Activated CD4-positive, alpha-beta memory T cell treated with anti-CD3 and anti-CD28 coated beads for 36 hours (primary cell): ENCODE results near the gene NR2F6. TPM values are rescaled to one million over a fixed set of nuclear protein-coding genes. Genes with fewer than 3 reads are reported as not detected.
"Not testable (repeated sequence)": the region's sequence is repeated elsewhere in the genome, so short reads cannot be mapped to it uniquely, and the experiment has no call there.

ENCODE experiments used
- CTCF ChIA-PET: fragments of 350-600 bp; sonication (Branson Sonifier 250); formaldehyde crosslinking; loops from one replicate; lab custom pipeline; 2021; ENCODE audit warnings: antibody characterized with exemption, inconsistent platforms; lab: Charles Lee
- POLR2A ChIA-PET: fragments of 350-600 bp; sonication (Branson Sonifier 250); formaldehyde crosslinking; loops from one replicate; lab custom pipeline; 2021; ENCODE audit warnings: antibody characterized with exemption; lab: Charles Lee
- DNase-seq: peaks from one replicate; pipeline ENCODE4 v3.0.0-alpha.2; 2020
- H3K27ac Mint-ChIP-seq: one replicate; pipeline ENCODE4 v1.8.0; 2021; ENCODE audit warnings: mixed read lengths
- H3K27me3 Mint-ChIP-seq: one replicate; pipeline ENCODE4 v1.8.0; 2021; ENCODE audit warnings: mixed read lengths
- H3K36me3 Mint-ChIP-seq: one replicate; pipeline ENCODE4 v1.8.0; 2021; ENCODE audit warnings: mixed read lengths
- H3K4me1 Mint-ChIP-seq: one replicate; pipeline ENCODE4 v1.8.0; 2021; ENCODE audit warnings: low read depth, mixed read lengths
- H3K4me3 Mint-ChIP-seq: one replicate; pipeline ENCODE4 v1.8.0; 2021; ENCODE audit warnings: mild to moderate bottlenecking, mixed read lengths
- H3K9me3 Mint-ChIP-seq: one replicate; pipeline ENCODE4 v1.8.0; 2021; ENCODE audit warnings: mixed read lengths
- intact Hi-C: fragments of 100-400 bp; cut with micrococcal nuclease; formaldehyde crosslinking; loops from one replicate; pipeline ENCODE4 v1.15.1; 2023
- total RNA-seq, 2 experiments: library from RNA; stranded (reverse); gene quantifications; one replicate each; pipeline ENCODE4 v1.2.3, GENCODE V29; 2021

The NR2F6 gene
- total RNA-seq, 2 experiments from 2014 or later, result 10.2 to 10.4 TPM

DNA sequence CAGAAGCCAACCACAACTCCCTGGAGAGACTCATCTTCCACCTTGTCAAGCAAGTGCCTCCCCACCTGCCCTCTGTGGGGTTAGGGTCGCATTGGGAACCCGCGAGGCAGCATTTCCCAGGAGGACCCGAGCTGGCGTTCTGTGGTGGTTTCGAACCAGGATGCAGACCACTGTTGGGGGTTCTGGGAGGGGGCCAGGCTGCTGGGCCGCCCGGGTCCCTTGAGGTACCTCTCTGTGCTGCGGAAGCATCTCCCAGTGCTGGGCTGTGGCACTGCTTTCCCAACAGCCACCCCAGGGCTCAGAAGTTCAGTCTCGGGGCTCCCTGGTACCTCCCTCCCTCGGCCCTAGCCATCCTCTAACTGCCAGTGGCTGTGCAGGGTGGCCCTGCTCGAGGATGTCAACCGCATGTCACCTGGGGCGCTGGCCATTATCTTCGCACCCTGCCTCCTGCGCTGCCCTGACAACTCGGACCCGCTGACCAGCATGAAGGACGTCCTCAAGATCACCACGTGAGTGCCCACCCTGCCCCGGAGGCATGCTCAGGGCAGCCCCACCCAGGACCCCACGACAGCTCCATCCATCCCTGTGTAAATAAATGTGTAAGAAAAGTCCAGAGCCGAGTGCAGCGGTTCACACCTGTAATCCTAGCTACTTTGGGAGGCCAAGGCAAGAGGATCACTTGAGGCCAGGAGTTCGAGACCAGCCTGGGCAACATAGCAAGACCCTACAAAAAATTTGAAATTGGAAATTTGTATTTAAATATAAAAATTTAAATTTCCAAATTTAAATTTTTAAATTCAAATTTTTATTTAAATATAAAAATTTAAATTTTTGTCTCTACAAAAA, 38.8 kb downstream of the NR2F6 start:
- peaks cover 24% of the 10 kb centered on the region for H3K36me3 Mint-ChIP-seq
- CTCF ChIA-PET, result interaction anchor here (0.8 to 1.8 kb wide), 3 partner anchors 17 to 75 kb away, joined by 3 to 6 read pairs (median 3); no protein-coding TSS in a partner anchor
- no peaks in the 10 kb centered on the region for H3K27me3 Mint-ChIP-seq
- no peaks in the 10 kb centered on the region for H3K9me3 Mint-ChIP-seq
- H3K4me1 Mint-ChIP-seq, result peaks cover 8% of the 10 kb centered on the region
- intact Hi-C loops, result no loop called here
- no peak overlapping the region for H3K27ac Mint-ChIP-seq
- no peak for DNase-seq
- POLR2A ChIA-PET, result no interaction called here
- no peak overlapping the region for H3K4me3 Mint-ChIP-seq

DNA sequence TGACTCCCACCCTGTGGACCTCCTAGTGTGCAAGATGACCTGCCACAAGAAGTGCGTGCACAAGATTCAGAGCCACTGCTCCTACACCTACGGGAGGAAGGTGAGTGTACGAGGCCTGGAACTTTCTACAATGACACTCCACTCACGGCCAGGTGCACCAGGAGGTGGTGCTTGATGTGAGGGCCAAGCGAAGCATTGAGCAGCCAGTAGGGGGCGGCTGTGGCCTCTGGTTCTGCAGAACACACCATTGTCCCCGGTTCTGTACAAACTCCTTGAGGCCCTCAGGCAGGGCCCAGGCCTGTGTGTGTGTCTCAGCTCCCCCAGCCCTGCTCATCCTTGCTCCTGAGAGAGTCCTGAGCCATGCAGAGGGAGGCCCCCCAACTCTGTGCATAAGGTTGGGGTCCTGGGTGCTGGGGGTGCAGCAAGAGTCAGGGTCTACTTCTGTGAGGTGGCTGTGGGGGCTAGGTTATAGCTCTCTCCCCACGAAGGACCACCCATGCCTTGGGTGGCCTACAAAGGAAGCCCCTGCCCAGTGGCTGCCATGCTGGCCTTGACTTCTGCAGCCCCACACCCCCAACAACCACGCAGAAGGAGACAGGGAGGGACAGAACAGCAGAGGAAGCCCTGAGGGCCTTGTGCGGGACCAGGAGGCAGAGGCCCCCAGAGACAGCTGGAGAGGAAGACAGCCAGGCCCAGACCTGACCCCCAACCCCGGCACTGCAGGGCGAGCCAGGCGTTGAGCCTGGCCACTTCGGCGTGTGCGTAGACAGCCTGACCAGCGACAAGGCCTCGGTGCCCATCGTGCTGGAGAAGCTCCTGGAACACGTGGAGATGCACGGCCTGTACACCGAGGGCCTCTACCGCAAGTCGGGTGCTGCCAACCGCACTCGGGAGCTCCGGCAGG, 40.2 kb downstream of the NR2F6 start:
- peaks cover 37% of the 10 kb centered on the region for H3K36me3 Mint-ChIP-seq
- DNase-seq, result peak; percentile 69
- H3K4me1 Mint-ChIP-seq, result peaks cover 8% of the 10 kb centered on the region
- POLR2A ChIA-PET, result no interaction called here
- CTCF ChIA-PET, result interaction anchor here (0.9 to 1.8 kb wide), 7 partner anchors 9 to 77 kb away, joined by 3 to 6 read pairs (median 3); partner anchors contain the start of genes BABAM1 and USE1
- H3K4me3 Mint-ChIP-seq, result no peak overlapping the region
- no peak overlapping the region for H3K27ac Mint-ChIP-seq
- no peaks in the 10 kb centered on the region for H3K27me3 Mint-ChIP-seq
- intact Hi-C loops, result loop anchor here (1.0 kb wide), 1 partner anchor 77 kb away; no protein-coding TSS in a partner anchor
- no peaks in the 10 kb centered on the region for H3K9me3 Mint-ChIP-seq

DNA sequence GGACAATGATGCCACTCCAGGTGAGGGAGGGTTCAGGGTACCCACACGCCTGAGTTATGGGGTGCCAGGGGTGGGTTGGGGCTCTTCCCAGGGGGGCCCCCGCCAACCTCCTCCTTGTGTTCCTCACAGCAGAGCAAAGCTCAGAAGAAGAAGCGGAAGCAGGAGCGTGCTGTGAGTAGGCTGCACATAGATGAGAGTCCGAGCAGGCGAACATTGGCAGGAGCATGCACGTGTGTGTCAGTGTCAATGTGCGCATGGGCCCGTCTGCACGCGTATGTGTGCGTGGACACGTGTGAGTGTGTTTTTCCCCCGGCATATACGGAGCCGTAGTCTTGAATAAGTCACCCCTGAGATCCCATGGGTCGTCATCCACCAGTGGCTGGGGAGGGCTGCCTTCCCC, 43.0 kb downstream of the NR2F6 start:
- intact Hi-C loops, result no loop called here
- Mint-ChIP-seq H3K4me3 (no peak overlapping the region), H3K36me3 (peaks cover 43% of the 10 kb centered on the region), H3K27me3 (no peaks in the 10 kb centered on the region), H3K4me1 (no peaks in the 10 kb centered on the region), H3K9me3 (no peaks in the 10 kb centered on the region), H3K27ac (no peak overlapping the region)
- DNase-seq, result no peak
- POLR2A ChIA-PET, result no interaction called here
- CTCF ChIA-PET, result no interaction called here

DNA sequence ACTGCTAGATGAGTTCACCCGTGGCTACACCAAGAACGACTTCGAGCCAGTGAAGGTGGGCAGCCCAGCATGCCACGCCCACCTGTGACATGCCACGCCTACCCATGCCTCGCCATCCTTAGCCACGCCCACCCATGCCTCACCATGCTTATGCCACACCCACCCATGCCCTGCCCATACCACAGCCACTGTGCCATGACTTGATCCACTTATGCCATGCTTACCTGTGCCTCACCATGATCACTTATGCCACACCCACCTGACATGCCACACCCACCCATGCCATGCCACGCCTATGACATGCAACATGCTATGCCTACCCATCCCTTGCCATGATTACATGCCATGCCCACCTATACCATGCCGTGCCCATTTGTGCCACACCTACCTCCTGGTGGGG, 43.5 kb downstream of the NR2F6 start:
- ChIA-PET CTCF (no interaction called here), POLR2A (no interaction called here)
- Mint-ChIP-seq H3K4me3 (no peak overlapping the region), H3K9me3 (no peaks in the 10 kb centered on the region), H3K27ac (no peak overlapping the region), H3K4me1 (no peaks in the 10 kb centered on the region), H3K36me3 (peaks cover 45% of the 10 kb centered on the region), H3K27me3 (no peaks in the 10 kb centered on the region)
- DNase-seq, result peak; percentile 50
- intact Hi-C loops, result no loop called here

DNA sequence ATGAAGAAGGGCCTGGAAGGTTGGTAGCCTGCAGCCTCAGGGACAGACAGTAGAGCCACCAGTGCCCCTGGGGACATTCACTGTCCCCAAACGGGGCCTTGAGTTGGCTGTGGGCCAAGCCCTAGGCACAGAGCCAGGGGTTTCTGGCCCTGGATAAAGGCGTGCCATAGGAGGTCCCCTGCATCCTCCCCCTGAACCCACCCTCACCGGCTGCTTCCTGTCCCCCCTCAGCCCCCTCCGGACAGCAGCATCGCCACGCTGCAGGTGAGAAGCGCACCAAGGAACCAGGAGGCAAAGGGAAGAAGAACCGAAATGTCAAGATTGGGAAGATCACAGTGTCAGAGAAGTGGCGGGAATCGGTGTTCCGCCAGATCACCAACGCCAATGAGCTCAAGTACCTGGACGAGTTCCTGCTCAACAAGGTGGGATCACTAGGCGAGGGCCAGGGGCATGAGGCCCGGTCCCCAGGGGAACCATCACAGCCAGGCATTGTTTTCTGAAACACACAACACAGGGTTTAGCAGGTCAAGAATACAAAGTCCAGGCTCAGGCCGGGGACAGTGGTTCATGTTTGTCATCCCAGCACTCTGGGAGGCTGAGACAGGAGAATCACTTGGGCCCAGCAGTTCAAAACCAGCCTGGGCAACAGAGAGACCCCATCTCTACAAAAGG, 45.2 kb downstream of the NR2F6 start:
- CTCF ChIA-PET, result no interaction called here
- no peak overlapping the region for H3K27ac Mint-ChIP-seq
- peaks cover 50% of the 10 kb centered on the region for H3K36me3 Mint-ChIP-seq

DNA sequence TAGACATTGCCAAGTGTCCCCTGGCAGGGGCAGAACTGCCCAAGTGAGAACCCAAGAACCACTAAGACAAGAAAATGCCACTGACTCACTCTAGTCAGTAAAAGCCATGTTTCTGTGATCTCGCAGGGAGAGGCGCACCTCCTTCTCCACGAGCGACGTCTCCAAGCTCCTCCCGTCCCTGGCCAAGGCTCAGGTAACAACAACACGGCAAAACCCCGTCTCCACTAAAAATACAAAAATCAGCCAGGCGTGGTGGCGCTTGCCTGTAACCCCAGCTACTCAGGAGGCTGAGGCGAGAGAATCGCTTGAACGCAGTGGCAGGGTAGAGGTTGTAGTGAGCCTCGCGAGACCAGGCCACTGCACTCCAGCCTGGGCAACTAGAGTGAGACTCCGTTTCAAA, 48.1 kb downstream of the NR2F6 start:
- no peaks in the 10 kb centered on the region for H3K9me3 Mint-ChIP-seq
- H3K27ac Mint-ChIP-seq, result no peak overlapping the region
- ChIA-PET POLR2A (no interaction called here), CTCF (no interaction called here)
- H3K4me3 Mint-ChIP-seq, result no peak overlapping the region
- intact Hi-C loops, result no loop called here
- peaks cover 46% of the 10 kb centered on the region for H3K36me3 Mint-ChIP-seq
- H3K27me3 Mint-ChIP-seq, result no peaks in the 10 kb centered on the region
- DNase-seq, result no peak
- no peaks in the 10 kb centered on the region for H3K4me1 Mint-ChIP-seq

More for the DNA sequence above, 45.2 kb downstream of the NR2F6 start:
- H3K4me3 Mint-ChIP-seq, result no peak overlapping the region
- DNase-seq, result no peak
- POLR2A ChIA-PET, result no interaction called here
- H3K9me3 Mint-ChIP-seq, result no peaks in the 10 kb centered on the region
- no peaks in the 10 kb centered on the region for H3K4me1 Mint-ChIP-seq
- intact Hi-C loops, result no loop called here
- no peaks in the 10 kb centered on the region for H3K27me3 Mint-ChIP-seq

DNA sequence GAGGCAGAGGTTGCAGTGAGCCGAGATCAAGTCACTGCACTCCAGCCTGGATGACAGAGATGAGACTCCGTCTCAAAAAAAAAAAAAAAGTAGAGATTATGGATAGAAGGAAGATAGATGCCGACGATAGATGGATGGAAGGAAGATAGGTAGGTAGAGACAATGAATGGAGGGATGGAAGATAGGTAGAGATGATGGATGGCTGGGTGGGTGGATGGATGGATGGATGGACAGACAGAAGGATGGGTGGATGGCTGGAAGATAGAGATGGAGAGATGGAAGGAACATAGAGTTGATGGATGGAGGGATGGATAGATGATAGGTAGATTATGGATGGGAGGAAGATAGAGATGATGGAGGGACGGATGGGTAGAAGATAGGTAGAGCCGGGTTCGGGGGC, 49.1 kb downstream of the NR2F6 start:
- intact Hi-C loops, result no loop called here
- H3K27me3 Mint-ChIP-seq, result no peaks in the 10 kb centered on the region
- CTCF ChIA-PET, result no interaction called here
- DNase-seq, result no peak
- no peak overlapping the region for H3K27ac Mint-ChIP-seq
- H3K4me1 Mint-ChIP-seq, result no peaks in the 10 kb centered on the region
- POLR2A ChIA-PET, result no interaction called here
- no peak overlapping the region for H3K4me3 Mint-ChIP-seq
- peaks cover 35% of the 10 kb centered on the region for H3K36me3 Mint-ChIP-seq
- H3K9me3 Mint-ChIP-seq, result no peaks in the 10 kb centered on the region

DNA sequence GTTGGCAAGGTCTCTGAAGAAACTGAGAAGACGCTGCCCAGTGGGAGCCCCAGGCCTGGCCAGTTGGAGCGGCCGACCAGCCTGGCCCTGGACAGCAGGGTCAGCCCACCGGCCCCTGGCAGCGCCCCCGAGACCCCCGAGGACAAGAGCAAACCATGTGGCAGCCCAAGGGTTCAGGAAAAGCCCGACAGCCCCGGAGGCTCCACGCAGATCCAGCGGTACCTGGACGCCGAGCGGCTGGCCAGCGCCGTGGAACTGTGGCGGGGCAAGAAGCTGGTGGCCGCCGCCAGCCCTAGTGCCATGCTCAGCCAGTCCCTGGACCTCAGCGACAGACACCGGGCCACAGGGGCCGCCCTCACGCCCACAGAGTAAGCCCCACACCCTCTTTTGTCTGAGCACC, 50.6 kb downstream of the NR2F6 start:
- intact Hi-C loops, result no loop called here
- CTCF ChIA-PET, result no interaction called here
- Mint-ChIP-seq H3K9me3 (no peaks in the 10 kb centered on the region), H3K27ac (no peak overlapping the region), H3K36me3 (peaks cover 30% of the 10 kb centered on the region), H3K4me1 (no peaks in the 10 kb centered on the region), H3K4me3 (no peak overlapping the region), H3K27me3 (no peaks in the 10 kb centered on the region)
- POLR2A ChIA-PET, result no interaction called here
- DNase-seq, result no peak

DNA sequence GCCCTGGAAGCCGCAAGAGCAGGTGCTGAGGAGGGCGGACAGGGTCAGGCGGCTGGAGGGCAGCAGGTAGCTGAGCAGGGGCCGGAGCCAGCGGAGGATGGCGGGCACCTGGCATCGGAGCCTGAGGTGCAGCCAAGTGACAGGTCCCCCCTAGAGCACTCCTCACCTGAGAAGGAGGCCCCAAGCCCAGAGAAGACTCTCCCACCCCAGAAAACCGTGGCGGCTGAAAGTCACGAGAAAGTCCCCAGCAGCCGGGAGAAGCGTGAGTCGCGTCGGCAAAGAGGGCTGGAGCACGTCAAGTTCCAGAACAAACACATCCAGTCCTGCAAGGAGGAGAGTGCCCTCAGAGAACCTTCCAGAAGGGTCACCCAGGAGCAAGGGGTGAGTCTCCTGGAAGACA, 51.1 kb downstream of the NR2F6 start:
- Mint-ChIP-seq H3K9me3 (no peaks in the 10 kb centered on the region), H3K4me1 (no peaks in the 10 kb centered on the region), H3K36me3 (peaks cover 29% of the 10 kb centered on the region), H3K4me3 (no peak overlapping the region), H3K27me3 (no peaks in the 10 kb centered on the region), H3K27ac (no peak overlapping the region)
- ChIA-PET POLR2A (no interaction called here), CTCF (no interaction called here)
- DNase-seq, result no peak
- intact Hi-C loops, result no loop called here

DNA sequence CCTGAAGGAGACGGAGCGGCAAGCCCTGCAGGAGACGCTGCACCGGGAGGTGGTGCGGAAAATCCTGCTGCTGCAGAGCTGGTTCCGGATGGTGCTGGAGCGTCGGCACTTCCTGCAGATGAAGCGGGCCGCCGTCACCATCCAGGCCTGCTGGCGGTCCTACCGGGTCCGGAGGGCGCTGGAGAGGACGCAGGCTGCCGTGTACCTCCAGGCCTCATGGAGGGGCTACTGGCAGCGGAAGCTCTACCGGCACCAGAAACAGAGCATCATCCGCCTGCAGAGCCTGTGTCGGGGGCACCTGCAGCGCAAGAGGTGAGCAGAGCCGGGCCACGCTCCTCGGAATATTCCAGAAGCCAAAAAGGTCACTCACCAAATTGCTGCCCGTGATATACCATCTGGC, 53.0 kb downstream of the NR2F6 start:
- POLR2A ChIA-PET, result no interaction called here
- DNase-seq, result no peak
- intact Hi-C loops, result no loop called here
- Mint-ChIP-seq H3K27ac (no peak overlapping the region), H3K36me3 (peaks cover 24% of the 10 kb centered on the region), H3K9me3 (no peaks in the 10 kb centered on the region), H3K4me1 (no peaks in the 10 kb centered on the region), H3K27me3 (no peaks in the 10 kb centered on the region), H3K4me3 (no peak overlapping the region)
- CTCF ChIA-PET, result no interaction called here

DNA sequence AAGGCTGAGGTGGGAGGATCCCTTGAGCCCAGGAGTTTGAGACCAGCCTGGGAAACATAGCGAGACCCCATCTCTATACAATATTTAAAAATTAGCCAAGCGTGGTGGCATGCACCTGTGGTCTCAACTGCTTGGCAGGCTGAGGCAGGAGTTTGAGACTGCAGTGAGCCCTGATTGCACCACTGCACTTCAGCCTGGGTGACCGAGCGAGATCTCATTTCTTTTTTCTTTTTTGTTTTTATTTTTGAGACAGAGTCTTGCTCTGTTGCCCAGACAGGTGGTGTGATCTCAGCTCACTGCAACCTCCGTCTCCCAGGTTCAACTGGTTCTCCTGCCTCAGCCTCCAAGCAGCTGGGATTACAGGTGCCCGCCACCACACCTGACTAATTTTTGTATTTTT, 54.0 kb downstream of the NR2F6 start:
- peaks cover 30% of the 10 kb centered on the region for H3K36me3 Mint-ChIP-seq
- H3K27me3 Mint-ChIP-seq, POLR2A ChIA-PET, CTCF ChIA-PET, intact Hi-C loops, H3K27ac Mint-ChIP-seq, H3K4me3 Mint-ChIP-seq, H3K9me3 Mint-ChIP-seq, H3K4me1 Mint-ChIP-seq, DNase-seq: not testable (repeated sequence)

DNA sequence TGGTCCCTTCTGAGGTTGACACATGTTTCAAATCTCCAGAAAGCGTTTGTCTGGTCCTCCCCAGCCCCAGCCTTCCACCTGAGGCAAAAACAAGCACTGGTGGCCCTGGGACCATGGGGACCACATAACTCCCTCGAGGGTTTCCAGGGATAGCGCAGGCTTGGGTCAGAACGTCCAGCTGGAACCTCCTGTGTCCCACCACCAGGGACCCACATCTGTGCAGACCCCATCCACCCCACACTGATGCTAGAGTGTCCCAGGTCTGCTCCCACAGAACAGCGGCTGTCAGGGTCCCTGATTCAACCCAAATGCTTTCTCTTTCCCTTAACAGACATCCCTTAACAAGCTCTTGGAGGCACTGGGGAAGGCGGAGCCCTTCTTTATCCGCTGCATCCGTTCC, 60.1 kb downstream of the NR2F6 start:
- Mint-ChIP-seq H3K9me3 (no peaks in the 10 kb centered on the region), H3K27ac (no peak overlapping the region), H3K27me3 (no peaks in the 10 kb centered on the region), H3K36me3 (peaks cover 27% of the 10 kb centered on the region), H3K4me1 (peaks cover 19% of the 10 kb centered on the region), H3K4me3 (no peak overlapping the region)
- intact Hi-C loops, result no loop called here
- ChIA-PET CTCF (interaction anchor here (1.8 kb wide), 1 partner anchor 119 kb away, joined by 4 read pairs; no protein-coding TSS in a partner anchor), POLR2A (no interaction called here)
- no peak for DNase-seq
